GM21529 (cell line): ENCODE results near the gene TAF5L.
"Not testable (repeated sequence)": the region's sequence is repeated elsewhere in the genome, so short reads cannot be mapped to it uniquely, and the experiment has no call there.

Source experiments
- ATAC-seq: cut with Tn5 transposase; IDR thresholded peaks from one replicate; pipeline ENCODE4 v1.9.1; 2021; ENCODE audit not compliant: unreplicated experiment

TAF5L gene

GRCh38 chr1:229642970-229643369 is 17.0 kb upstream of the TAF5L start:
- ATAC-seq: no peak

GRCh38 chr1:229642376-229642775 is 16.5 kb upstream of the TAF5L start:
- no peak for ATAC-seq

- no peak for ATAC-seq
Measured at GRCh38 chr1:229641306-229641705, 15.4 kb upstream of the TAF5L start.

- no peak for ATAC-seq
Measured at GRCh38 chr1:229640455-229640854, 14.5 kb upstream of the TAF5L start.

GRCh38 chr1:229637746-229638145 is 11.8 kb upstream of the TAF5L start:
- ATAC-seq: no peak

- ATAC-seq: no peak
Measured at GRCh38 chr1:229636042-229636441, 10.1 kb upstream of the TAF5L start.

- ATAC-seq: no peak
Measured at GRCh38 chr1:229631966-229632365, 6.0 kb upstream of the TAF5L start.

- ATAC-seq: no peak
Measured at GRCh38 chr1:229631148-229631547, 5.2 kb upstream of the TAF5L start.

- ATAC-seq: no peak
Measured at GRCh38 chr1:229629261-229629660, 3.3 kb upstream of the TAF5L start.

- ATAC-seq: no peak
Measured at GRCh38 chr1:229627003-229627402, 1.1 kb upstream of the TAF5L start.

- peak; percentile 40 for ATAC-seq
Measured at GRCh38 chr1:229625071-229625914, 629 bp downstream of the TAF5L start.

GRCh38 chr1:229624521-229625070 is 1.3 kb downstream of the TAF5L start:
- ATAC-seq: no peak

GRCh38 chr1:229623838-229624237 is 2.1 kb downstream of the TAF5L start:
- ATAC-seq: no peak

GRCh38 chr1:229623225-229623624 is 2.7 kb downstream of the TAF5L start:
- no peak for ATAC-seq

GRCh38 chr1:229622641-229623120 is 3.2 kb downstream of the TAF5L start:
- ATAC-seq: not testable (repeated sequence)

GRCh38 chr1:229621663-229622062 is 4.3 kb downstream of the TAF5L start:
- no peak for ATAC-seq

GRCh38 chr1:229620876-229621275 is 5.0 kb downstream of the TAF5L start:
- ATAC-seq: no peak

GRCh38 chr1:229619614-229620013 is 6.3 kb downstream of the TAF5L start:
- ATAC-seq: no peak

GRCh38 chr1:229619002-229619401 is 6.9 kb downstream of the TAF5L start:
- ATAC-seq: no peak

GRCh38 chr1:229617351-229618100 is 8.4 kb downstream of the TAF5L start:
- no peak for ATAC-seq

GRCh38 chr1:229614701-229615100 is 11.2 kb downstream of the TAF5L start:
- no peak for ATAC-seq

GRCh38 chr1:229613938-229614337 is 12.0 kb downstream of the TAF5L start:
- no peak for ATAC-seq
